Kidney (tissue), 14 donors: ENCODE data around the gene USP28. TPM values are rescaled to one million over a fixed set of nuclear protein-coding genes. Genes with fewer than 3 reads are reported as not detected.

Source experiments
- DNase-seq, 5 donors: peaks; one replicate each; pipeline ENCODE4 v3.0.0-alpha.2; 2013 to 2020
- FAIRE-seq: peaks from 2 replicates; lab custom pipeline; 2012; peaks lifted over from hg19 to GRCh38; lab: Jason Lieb, UNC
- H3K27ac ChIP-seq, 2 donors: one replicate each; pipeline ENCODE4 v1.7.0; 2013; ENCODE audit warnings: low read depth in 2 of 2, low read length in 2 of 2, inconsistent platforms in 1 of 2
- H3K27me3 ChIP-seq: one replicate; pipeline ENCODE4 v1.7.1; 2013; ENCODE audit warnings: low read length, inconsistent platforms; ENCODE audit not compliant: control insufficient read depth, insufficient read depth
- H3K36me3 ChIP-seq, 3 donors: one replicate each; pipeline versions ENCODE4 v1.7.0 to v1.7.1; 2013; ENCODE audit warnings: low read length in 3 of 3, control low read depth in 1 of 3, inconsistent platforms in 1 of 3; ENCODE audit not compliant: insufficient read depth in 3 of 3, control insufficient read depth in 2 of 3
- H3K4me1 ChIP-seq, 3 donors: one replicate each; pipeline versions ENCODE4 v1.7.0 to v1.7.1; 2013; ENCODE audit warnings: low read length in 3 of 3, inconsistent platforms in 1 of 3, low read depth in 1 of 3; ENCODE audit not compliant: control insufficient read depth in 2 of 3, insufficient read depth in 2 of 3
- H3K4me3 ChIP-seq, 3 donors: one replicate each; pipeline versions ENCODE4 v1.7.0 to v1.8.1; 2013; ENCODE audit warnings: low read length in 3 of 3, control low read depth in 1 of 3, inconsistent platforms in 1 of 3
- H3K9ac ChIP-seq, 3 donors: one replicate each; pipeline versions ENCODE4 v1.7.0 to v1.7.1; 2013; ENCODE audit warnings: low read length in 3 of 3, control low read depth in 1 of 3, inconsistent platforms in 1 of 3
- H3K9me3 ChIP-seq, 3 donors: one replicate each; pipeline versions ENCODE4 v1.7.0 to v1.7.1; 2013; ENCODE audit warnings: low read length in 3 of 3, control low read depth in 1 of 3, inconsistent platforms in 1 of 3; ENCODE audit not compliant: control insufficient read depth in 2 of 3, insufficient read depth in 1 of 3
- CTCF ChIP-seq: IDR thresholded peaks from 3 replicates; pipeline ENCODE4 v1.5.1; 2012; ENCODE audit warnings: mild to moderate bottlenecking, moderate library complexity, borderline replicate concordance; ENCODE audit not compliant: insufficient read depth; ENCODE audit errors: extremely low read depth
- intact Hi-C: fragments of 100-400 bp; cut with DNase I; formaldehyde crosslinking; loops from one replicate; pipeline ENCODE4 v1.11.1; 2022
- polyA plus RNA-seq: library from polyadenylated mRNA; stranded (reverse); fragments of 350-450 nt; fragmentation: Illumina TruSeq; extraction: RNeasy Lipid Tissue Mini Kit (QIAGEN cat#74804); gene quantifications from one replicate; pipeline ENCODE4 v1.2.3, GENCODE V29; 2014; ENCODE audit warnings: low read depth, low replicate concordance; ENCODE audit not compliant: insufficient read depth
- total RNA-seq: library from RNA; stranded (reverse); fragmentation: NEBNext Ultra II Directional; extraction: Animal tissue kit (Norgen Biotek cat#: 25700); gene quantifications from one replicate; pipeline ENCODE4 v1.2.1, GENCODE V29; 2021
- donor health status: control.
- donor health status: control.
- donor health status: control.
- donor health status: control.
- donor health status: control.
- donor health status: DM: yes; HTN: yes; CAD: no.
- donor health status: Normal renal cell carcinoma (clear cell type).

USP28 gene
- total and polyA plus RNA-seq, 2 donors from 2014 or later, result 5.3 to 19.4 TPM

GRCh38 chr11:113849713-113850112 is 25.7 kb downstream of the USP28 start:
- Histone ChIP-seq H3K27ac (no peak overlapping the region), H3K4me3 (no peak overlapping the region), H3K4me1 (no peaks in the 10 kb centered on the region), H3K9me3 (no peaks in the 10 kb centered on the region), H3K9ac (no peak overlapping the region), H3K36me3 (peaks cover 0 to 24% (median 13%) of the 10 kb centered on the region in 3 donors), H3K27me3 (no peaks in the 10 kb centered on the region)
- intact Hi-C loops, result no loop called here
- no peak for TF ChIP-seq CTCF
- FAIRE-seq (no peak), DNase-seq (no peak)

GRCh38 chr11:113847580-113847979 is 27.8 kb downstream of the USP28 start:
- no peak for DNase-seq
- Histone ChIP-seq H3K9me3 (no peaks in the 10 kb centered on the region), H3K27ac (no peak overlapping the region), H3K9ac (no peak overlapping the region), H3K27me3 (no peaks in the 10 kb centered on the region), H3K4me3 (no peak overlapping the region), H3K4me1 (no peaks in the 10 kb centered on the region), H3K36me3 (peaks cover 0 to 24% (median 13%) of the 10 kb centered on the region in 3 donors)
- intact Hi-C loops, result no loop called here
- no peak for TF ChIP-seq CTCF
- no peak for FAIRE-seq

GRCh38 chr11:113847111-113847510 is 28.3 kb downstream of the USP28 start:
- FAIRE-seq, result no peak
- intact Hi-C loops, result no loop called here
- no peak overlapping the region for H3K9ac ChIP-seq

More at GRCh38 chr11:113847111-113847510, 28.3 kb downstream of the USP28 start:
- Histone ChIP-seq H3K27ac (no peak overlapping the region), H3K27me3 (no peaks in the 10 kb centered on the region), H3K36me3 (peaks cover 0 to 21% (median 13%) of the 10 kb centered on the region in 3 donors), H3K9me3 (no peaks in the 10 kb centered on the region), H3K4me1 (no peaks in the 10 kb centered on the region), H3K4me3 (no peak overlapping the region)
- no peak for TF ChIP-seq CTCF
- no peak for DNase-seq
